NCI-H2196 treated with DMSO at 0.1 percent for 48 hours (cell line): ENCODE data around the gene FANCC.

Experiments used
- DNase-seq: peaks from one replicate; lab custom pipeline; 2025; ENCODE audit not compliant: unreplicated experiment; lab: John Stamatoyannopoulos, UW

FANCC gene

DNA sequence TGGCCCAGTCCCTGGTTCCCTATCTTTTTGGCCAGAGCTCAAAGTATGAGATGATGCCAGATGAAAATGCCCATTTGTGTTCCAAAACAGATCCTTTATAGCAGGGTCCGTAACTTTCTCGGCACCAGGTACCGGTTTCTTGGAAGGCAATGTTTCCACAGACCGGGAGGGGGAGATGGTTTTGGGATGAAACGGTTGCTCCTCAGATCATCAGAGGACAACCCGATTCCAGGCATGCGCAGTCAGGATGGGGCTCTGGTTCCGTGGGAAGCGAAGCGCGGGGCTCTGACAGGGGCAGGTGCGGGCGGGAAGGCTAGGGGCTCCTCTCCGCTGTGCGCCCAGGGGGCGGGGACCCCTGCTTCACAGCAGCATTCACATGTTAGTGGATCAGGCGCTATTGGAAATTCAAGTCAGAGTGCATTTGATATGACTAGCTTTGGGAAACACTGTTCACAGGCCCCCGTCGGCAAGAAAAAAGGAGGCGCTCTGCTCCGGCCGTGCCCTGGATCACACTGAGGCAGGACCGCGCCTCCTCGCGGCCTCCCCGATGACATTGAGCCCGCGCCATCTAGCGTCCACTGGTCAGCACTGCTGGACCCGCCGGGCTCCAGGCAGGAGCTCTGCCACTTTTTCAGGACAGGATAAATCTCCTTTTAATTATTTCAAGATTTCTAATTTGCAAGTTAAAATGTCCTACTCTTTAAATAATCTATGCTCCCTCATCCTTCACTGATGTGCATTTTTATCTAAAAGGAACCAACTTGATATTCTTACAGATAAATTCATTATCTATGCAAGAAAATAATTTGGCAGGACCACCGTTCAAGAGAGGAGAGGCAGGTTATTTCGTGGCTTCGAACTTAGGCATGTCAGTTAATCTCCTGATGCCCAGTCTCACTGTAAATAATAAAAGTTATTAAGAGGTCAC, 190.0 kb downstream of the FANCC start:
- DNase-seq = peak; percentile 56

- no peak for DNase-seq
Measured at GRCh38 chr9:95126739-95127138, 190.8 kb downstream of the FANCC start.

DNA sequence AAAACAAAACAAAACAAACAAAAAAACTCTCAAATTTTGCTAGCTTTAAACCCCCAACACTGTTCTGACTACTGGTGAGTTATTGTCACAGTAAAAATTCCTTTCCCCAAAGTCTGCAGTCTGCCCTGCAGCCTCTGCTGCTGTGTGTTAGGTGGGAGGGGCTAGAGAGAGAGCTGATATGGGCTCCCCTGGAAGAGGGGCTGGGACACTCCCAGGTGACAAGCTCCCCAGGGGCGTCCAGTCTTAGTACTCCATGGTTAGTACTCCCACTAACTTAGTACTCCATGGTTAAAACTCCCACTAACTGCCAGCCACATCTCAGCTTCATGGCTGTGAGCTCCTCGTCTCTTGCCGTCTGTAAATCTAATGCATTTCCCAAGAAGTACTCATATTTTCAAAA, 191.9 kb downstream of the FANCC start:
- DNase-seq = no peak

DNA sequence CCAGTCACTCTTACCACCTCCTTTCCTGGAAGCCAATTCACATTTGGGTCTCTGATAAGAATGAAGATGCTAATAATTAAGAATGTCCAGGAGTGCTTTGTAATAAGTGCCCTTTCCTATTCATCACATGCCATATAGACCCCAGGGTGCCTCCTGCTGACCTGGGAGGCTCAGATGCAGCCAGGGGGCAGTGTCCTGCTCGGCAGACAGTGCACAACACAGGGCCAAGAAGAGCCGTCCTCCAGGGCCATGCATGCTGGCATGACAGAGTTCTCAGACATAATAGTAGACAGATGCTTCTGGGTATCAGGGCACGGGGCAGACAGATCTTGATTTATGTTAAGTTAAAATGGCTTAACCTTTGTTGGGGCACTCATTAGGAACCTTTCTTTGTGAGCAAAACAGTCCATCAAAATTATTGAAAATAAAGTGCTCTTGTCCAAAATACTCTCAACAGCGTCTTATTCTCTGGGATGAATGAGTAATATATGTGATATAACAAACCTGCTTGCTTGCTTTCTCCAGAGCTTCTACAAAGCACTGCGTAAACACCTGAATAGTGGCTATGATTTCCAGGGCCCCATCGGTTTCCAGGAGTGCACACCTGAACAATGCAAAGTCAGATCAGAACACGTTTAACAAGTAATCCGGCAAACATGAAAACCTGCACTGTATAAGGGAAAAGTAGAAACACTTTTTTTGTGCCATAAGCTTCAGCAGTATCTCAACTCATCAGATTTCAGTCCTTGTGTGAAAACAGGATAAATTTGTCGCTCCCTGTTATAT, 192.7 kb downstream of the FANCC start:
- no peak for DNase-seq

GRCh38 chr9:95120781-95121370, 196.6 kb downstream of the FANCC start:
- no peak for DNase-seq

DNA sequence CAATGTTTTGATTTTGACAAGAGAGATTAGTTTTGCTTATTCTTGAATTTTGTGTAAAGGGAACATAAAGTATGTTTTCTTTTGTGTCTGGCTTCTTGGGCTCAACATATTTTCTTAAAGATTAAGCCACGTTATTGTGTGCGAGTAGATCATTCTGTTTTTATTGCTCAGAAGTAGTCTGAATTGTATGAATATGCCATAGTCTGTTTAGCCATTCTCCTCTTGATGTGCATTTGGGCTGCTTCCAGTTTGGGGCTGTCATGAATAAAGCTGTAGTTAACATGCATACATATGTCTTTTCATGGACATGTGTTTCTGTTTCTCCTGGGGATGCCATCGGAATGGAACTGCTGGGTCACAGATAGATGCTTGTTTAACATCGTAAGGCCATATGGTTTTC, 198.9 kb downstream of the FANCC start:
- DNase-seq = no peak

GRCh38 chr9:95116808-95117204, 200.7 kb downstream of the FANCC start:
- no peak for DNase-seq

DNA sequence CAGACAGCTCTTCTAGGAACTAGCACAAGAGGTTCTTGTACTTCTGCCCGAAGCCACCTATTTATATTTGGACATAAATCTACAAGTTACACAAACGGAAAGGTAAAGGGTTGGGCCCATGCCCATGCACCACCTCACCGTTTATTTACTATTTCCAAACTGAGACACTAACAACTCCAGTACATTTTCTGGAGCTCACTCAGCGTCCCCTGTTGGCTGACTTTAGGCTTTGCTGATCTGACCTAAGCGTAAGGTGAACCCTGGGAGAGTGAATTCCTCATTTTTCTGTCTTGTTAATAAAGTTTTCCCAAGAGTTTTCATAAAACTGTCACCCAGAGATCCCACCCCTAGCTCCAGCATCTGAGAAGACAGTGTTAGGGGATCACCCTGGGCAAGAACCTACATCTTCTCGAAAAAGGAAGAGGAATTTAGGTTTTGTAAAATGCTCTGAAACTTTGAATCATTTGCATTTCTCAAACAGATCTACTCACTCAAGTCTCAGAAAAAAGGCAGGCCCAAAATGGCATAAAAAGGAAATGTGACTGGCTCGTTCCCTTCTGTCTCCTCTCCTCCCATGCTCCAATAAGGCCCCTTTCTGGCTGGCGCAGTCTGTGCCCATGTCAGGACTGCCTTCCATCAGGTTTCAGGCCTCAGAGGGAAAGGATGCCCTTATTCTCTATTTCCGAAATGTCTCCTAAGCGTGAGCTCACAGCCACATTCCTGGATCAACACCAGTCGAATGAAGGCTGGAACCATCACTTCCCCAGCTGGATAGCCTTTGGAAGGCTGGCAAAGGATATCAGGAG, 201.3 kb downstream of the FANCC start:
- DNase-seq = no peak

DNA sequence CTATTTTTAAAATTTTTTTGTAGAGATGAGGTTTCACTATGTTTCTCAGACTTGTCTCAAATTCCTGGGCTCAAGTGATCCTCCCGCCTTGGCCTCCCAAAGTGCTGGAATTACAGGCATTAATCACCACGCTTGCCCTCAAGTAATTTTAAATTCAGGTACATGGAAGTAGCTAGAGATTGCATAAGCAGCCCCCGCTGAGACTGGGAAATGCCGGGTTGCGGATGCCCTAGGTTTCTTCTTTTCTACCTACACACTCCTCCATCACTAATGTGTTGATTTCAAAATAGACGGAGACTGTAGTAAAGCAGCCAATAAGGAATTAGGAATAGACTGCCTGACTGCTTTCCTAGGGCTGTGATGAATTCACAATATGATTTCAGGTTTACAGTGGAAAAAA, 202.4 kb downstream of the FANCC start:
- DNase-seq = no peak

DNA sequence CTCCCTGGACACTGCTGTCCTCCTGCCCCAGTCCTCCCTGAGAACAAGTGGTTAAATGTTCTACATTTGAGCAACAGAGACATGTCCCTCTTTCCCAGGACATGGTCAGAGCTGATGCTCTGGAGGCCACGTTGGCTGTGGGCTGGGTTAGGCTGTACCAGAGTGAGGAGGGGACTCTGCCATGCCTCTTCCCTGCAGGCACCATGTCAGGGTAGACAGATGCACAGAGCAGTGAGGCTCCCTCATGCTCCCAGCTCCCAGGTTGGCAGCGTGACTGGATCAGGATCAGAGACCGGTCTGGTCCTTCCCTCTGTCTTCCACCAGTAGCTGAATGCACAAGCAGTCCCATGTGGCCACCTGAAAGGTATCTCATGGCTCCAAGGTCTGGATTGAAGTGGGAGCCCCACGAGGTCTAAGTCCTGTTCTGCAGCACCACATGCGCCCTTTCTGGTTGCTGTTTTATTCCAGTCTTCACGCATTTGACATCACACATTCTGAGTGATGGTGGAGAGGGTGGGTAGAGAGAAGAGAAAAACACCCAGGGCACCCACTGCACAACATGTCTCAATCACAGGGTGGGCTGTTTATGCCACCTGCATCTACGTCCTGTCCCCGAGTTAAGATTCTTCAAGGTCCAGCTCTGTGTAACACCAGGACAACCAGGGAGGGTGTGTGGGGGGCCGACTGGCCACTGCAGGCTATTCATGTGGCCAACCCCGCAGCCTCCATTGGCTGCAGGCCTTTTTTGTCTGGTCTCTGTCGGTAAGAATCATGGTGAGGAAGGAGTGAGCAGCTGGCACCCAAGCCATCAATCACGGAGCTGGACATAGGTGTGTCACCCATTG, 204.9 kb downstream of the FANCC start:
- DNase-seq = no peak

DNA sequence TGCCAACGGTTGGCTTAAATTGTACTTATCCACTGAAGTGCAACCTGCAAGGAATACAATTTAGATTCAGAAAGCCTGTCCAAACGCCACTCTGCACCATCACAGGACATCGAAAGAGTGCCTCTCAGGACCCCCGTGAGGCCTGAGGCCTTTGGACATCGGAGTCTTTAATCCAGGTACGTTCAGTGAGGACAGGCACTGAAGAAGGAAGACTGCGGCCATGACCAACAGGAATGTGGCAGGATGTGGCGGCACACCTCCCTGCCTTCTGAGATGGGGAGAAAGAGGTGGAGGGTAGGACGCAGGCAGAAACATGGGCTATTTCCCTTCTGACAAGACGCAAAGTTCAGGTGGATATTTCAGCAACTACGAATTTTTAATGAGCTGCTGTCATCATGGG, 205.8 kb downstream of the FANCC start:
- DNase-seq = no peak

DNA sequence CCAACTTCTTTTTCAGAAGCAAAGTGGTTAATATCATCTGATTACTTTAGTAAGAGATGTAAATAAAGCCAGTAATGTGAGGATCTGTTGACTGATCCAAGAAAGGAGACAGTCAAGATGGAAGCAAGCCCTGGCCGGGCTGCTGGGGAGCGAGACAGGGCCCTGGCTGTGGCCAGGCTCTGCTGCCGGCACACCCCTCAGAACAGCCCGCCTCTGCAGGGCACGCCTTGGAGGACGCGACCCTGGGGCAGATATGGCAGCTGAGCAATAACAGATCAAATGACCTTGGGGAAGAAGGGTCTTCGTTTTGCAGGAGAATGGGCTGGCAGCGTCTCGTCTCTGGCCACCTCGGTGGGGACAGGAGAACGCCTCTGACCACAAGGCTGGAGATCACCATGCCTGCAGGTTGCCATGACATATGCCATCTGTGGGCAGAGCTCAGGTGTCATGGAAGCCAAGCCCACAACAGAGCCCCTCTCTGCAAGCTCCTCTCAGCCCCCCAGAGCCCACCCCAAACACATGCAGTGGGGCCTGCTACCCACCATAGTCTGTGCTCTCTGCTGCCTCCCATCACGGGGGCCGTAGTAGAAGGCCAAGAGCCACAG, 206.5 kb downstream of the FANCC start:
- no peak for DNase-seq

GRCh38 chr9:95109456-95109855, 208.1 kb downstream of the FANCC start:
- DNase-seq = no peak

GRCh38 chr9:95108777-95109176, 208.7 kb downstream of the FANCC start:
- no peak for DNase-seq

- no peak for DNase-seq
Measured at GRCh38 chr9:95107976-95108375, 209.5 kb downstream of the FANCC start.

- no peak for DNase-seq
Measured at GRCh38 chr9:95107001-95107749, 210.3 kb downstream of the FANCC start.

DNA sequence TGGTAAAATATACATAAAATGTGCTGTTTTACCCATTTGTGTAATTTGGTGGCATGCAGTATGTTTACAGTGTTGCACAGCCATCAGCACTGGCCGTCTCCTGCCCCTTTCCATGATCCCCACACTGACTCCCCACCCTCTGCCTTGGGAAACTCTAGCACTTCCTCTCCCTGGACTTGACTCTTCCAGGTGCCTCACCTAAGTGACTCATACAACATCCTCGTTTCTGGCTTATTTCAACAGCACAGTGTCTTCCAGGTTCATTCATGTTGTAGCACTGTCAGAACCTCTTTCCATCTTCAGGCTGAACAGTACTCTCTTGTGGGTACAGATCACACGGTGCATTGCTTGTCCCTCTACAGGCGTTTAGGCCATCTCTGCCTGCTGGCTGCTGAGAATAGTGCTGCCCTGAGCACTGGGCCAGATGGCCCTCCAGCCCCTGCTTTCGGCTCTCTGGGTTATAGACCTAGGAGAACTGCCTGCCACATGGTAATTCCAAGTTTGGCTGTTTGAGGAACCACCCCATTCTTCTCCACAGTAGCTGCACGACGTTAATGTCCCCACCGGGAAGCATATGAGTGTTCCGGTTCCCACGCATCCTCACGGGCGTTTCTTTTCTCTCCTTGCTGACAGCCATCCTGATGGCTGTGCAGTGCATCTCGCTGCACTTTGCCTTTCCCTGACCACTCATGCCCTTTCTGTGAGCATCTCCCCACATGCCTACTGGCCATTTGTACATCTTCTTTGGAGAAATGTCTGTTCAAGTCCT, 211.8 kb downstream of the FANCC start:
- DNase-seq = no peak

- DNase-seq = no peak
Measured at GRCh38 chr9:95104980-95105379, 212.5 kb downstream of the FANCC start.
